LNCAP (cell line): ENCODE measurements around the gene ZNF611.

Experiments
- CTCF ChIP-seq: fragments of 450-650 bp; IDR thresholded peaks from 2 replicates; pipeline ENCODE4 v1.5.1; 2017; ENCODE audit warnings: mild to moderate bottlenecking

The ZNF611 gene

GRCh38 chr19:52710538-52710937, 24.3 kb downstream of the ZNF611 start:
- no peak for TF ChIP-seq CTCF

- TF ChIP-seq CTCF = no peak
These were observed 30.9 kb downstream of the ZNF611 start for GRCh38 chr19:52703917-52704316.

GRCh38 chr19:52700673-52701072, 34.2 kb downstream of the ZNF611 start:
- TF ChIP-seq CTCF = no peak

- no peak for TF ChIP-seq CTCF
These were observed 38.8 kb downstream of the ZNF611 start for GRCh38 chr19:52695996-52696395.

GRCh38 chr19:52694921-52695320, 39.9 kb downstream of the ZNF611 start:
- no peak for TF ChIP-seq CTCF

GRCh38 chr19:52692431-52693008, 42.3 kb downstream of the ZNF611 start:
- TF ChIP-seq CTCF = no peak

GRCh38 chr19:52691737-52692136, 43.1 kb downstream of the ZNF611 start:
- TF ChIP-seq CTCF = no peak

- TF ChIP-seq CTCF = no peak
These were observed 43.6 kb downstream of the ZNF611 start for GRCh38 chr19:52691215-52691610.
